ENCODE results near the gene SNRNP200. TPM values are rescaled to one million over a fixed set of nuclear protein-coding genes. Genes with fewer than 3 reads are reported as not detected.

SNRNP200 gene
- total RNA-seq, 1 donor from 2014 or later, result 57.4 TPM

DNA sequence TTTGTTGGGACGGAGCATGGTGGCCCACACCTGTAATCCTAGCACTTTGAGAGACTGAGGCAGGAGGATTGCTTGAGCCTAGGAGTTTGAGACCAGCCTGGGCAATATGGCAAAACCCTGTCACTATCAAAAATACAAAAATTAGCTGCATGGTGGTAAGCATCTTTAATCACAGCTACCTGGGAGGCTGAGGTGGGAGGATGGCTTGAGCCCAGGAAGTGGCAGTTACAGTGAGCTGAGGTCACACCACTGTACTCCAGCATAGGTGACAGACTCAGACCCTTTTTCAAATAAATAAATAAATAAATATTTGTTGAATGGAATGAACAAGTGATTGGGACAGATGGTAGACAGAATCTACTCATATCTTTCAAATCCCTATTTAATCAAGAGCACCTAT is 14.1 kb upstream of the SNRNP200 start:
- DNase-seq (ENCODE audit: low spot score in 2 of 2), result peak in 1 of 2 donors; percentile 31
- TF ChIP-seq, protein P1, sequence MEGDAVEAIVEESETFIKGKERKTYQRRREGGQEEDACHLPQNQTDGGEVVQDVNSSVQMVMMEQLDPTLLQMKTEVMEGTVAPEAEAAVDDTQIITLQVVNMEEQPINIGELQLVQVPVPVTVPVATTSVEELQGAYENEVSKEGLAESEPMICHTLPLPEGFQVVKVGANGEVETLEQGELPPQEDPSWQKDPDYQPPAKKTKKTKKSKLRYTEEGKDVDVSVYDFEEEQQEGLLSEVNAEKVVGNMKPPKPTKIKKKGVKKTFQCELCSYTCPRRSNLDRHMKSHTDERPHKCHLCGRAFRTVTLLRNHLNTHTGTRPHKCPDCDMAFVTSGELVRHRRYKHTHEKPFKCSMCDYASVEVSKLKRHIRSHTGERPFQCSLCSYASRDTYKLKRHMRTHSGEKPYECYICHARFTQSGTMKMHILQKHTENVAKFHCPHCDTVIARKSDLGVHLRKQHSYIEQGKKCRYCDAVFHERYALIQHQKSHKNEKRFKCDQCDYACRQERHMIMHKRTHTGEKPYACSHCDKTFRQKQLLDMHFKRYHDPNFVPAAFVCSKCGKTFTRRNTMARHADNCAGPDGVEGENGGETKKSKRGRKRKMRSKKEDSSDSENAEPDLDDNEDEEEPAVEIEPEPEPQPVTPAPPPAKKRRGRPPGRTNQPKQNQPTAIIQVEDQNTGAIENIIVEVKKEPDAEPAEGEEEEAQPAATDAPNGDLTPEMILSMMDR (IDR thresholded peaks at IDR 0.05), result no peak
- Histone ChIP-seq H3K4me3 (no peak overlapping the region), H3K27ac (no peak overlapping the region), H3K36me3 (no peaks in the 10 kb centered on the region), H3K9me3 (no peaks in the 10 kb centered on the region), H3K27me3 (no peaks in the 10 kb centered on the region), H3K4me1 (peaks cover 0 to 4% of the 10 kb centered on the region in 2 donors)
- intact Hi-C loops (cut with DNase I), result no loop called here

DNA sequence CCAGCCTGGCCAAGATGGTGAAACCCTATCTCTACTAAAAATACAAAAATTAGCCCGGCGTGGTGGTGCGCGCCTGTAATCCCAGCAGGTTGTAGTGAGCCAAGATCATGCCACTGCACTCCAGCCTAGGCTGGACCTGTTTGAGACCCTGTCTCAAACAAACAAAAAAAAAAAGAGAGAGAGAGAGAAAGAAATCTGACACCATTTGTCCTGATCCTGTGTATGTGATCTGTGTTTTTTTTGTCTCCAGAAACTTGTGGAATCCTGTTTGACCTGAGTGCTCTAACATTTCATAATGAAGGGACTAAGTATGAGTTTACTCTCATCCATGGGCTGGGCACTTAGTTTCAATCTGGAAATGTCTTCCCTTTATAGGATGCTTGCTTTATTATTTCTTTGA is 13.4 kb upstream of the SNRNP200 start:
- Histone ChIP-seq H3K9me3 (no peaks in the 10 kb centered on the region), H3K4me1 (peaks cover 0 to 4% of the 10 kb centered on the region in 2 donors), H3K27me3 (no peaks in the 10 kb centered on the region), H3K27ac (no peak overlapping the region), H3K36me3 (no peaks in the 10 kb centered on the region), H3K4me3 (no peak overlapping the region)
- intact Hi-C loops (cut with DNase I), result no loop called here
- DNase-seq (ENCODE audit: low spot score in 2 of 2), result peak in 1 of 2 donors; percentile 25
- TF ChIP-seq, protein P1 (IDR thresholded peaks at IDR 0.05), result no peak

DNA sequence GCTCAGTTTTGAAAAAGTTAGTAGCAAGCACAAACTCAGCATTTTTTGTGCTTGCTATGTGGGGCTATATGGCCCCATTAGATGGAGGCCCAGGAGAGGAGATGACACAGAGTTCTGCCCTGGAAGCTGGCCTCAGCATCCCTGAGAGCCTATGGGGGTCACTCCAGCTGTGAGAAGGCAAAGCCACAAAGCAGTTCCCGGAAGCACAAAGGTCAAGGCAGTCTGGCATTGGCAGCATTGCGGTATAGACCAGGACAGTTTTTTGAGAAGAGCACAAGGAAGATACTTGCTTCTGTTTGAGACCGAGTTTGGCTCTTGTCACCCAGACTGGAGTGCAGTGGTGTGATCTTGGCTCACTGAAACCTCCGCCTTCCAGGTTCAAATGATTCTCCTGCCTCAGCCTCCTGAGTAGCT is 12.2 kb upstream of the SNRNP200 start:
- Histone ChIP-seq H3K9me3 (no peaks in the 10 kb centered on the region), H3K36me3 (no peaks in the 10 kb centered on the region), H3K27me3 (no peaks in the 10 kb centered on the region), H3K4me1 (peaks cover 0 to 4% of the 10 kb centered on the region in 2 donors), H3K27ac (no peak overlapping the region), H3K4me3 (no peak overlapping the region)
- no peak for DNase-seq (ENCODE audit: low spot score in 2 of 2)
- intact Hi-C loops (cut with DNase I), result no loop called here
- TF ChIP-seq, protein P1 (IDR thresholded peaks at IDR 0.05), result no peak

DNA sequence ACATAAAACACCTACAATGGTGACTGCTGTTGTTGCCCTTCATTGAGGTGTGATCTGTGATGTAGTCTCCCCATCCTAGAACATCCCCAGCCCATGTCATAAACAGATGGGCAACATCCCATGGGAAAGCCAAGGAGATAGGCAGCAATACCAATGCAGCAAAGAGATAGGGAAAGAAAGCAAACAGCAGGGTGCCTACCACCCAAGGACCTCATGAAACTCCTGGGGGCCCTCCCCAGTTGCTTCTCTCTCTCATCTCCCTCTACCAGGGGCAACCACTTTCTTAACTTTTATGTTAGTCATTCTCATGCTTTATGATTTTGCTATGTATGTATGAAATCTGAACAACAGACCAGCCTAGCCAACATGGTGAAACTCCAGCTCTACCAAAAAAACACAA is 11.7 kb upstream of the SNRNP200 start:
- intact Hi-C loops (cut with DNase I), result no loop called here
- H3K4me3 ChIP-seq, result no peak overlapping the region
- TF ChIP-seq, protein P1 (IDR thresholded peaks at IDR 0.05), result no peak
- H3K27me3 ChIP-seq, result no peaks in the 10 kb centered on the region
- H3K9me3 ChIP-seq, result no peaks in the 10 kb centered on the region
- no peak overlapping the region for H3K27ac ChIP-seq
- peaks cover 0 to 2% of the 10 kb centered on the region in 2 donors for H3K4me1 ChIP-seq
- no peak for DNase-seq (ENCODE audit: low spot score in 2 of 2)
- no peaks in the 10 kb centered on the region for H3K36me3 ChIP-seq

DNA sequence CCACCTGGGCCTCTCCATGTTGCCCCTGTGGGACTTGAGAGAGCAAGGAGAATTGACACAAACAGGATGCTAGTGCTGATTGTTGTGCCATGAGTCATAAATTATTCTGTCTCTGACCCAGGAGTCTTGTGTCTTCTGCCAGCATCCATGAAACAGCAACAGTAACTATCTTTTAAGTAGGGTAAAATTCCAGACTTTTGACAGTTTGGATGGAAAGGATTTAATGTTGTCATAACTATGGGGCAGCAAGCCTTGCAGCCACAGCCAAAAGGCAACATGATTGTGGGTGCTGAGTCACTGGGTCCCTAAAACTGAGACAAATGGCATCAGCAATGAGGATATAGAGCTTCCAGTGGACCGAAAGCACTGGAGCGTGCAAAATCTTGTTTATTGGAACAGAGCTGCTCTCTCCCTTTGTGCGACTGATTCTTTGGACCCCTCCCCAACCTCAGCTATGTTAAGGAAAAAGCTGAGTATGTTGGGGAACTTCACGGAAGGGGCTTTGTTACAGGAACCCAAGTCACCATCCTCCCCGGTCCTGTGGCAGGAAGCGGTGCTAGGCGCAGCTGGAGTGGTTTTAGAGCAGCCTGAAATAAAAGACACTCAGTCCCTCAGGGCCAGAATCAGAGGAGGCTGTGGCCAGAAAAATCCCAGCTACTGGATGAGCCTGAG is 10.2 kb upstream of the SNRNP200 start:
- Histone ChIP-seq H3K4me3 (no peak overlapping the region), H3K27ac (no peak overlapping the region), H3K4me1 (no peaks in the 10 kb centered on the region), H3K36me3 (no peaks in the 10 kb centered on the region), H3K27me3 (no peaks in the 10 kb centered on the region), H3K9me3 (no peaks in the 10 kb centered on the region)
- intact Hi-C loops (cut with DNase I), result no loop called here
- no peak for DNase-seq (ENCODE audit: low spot score in 2 of 2)
- TF ChIP-seq, protein P1 (IDR thresholded peaks at IDR 0.05), result no peak
